ENCODE measurements around the gene BCOR.

DNA sequence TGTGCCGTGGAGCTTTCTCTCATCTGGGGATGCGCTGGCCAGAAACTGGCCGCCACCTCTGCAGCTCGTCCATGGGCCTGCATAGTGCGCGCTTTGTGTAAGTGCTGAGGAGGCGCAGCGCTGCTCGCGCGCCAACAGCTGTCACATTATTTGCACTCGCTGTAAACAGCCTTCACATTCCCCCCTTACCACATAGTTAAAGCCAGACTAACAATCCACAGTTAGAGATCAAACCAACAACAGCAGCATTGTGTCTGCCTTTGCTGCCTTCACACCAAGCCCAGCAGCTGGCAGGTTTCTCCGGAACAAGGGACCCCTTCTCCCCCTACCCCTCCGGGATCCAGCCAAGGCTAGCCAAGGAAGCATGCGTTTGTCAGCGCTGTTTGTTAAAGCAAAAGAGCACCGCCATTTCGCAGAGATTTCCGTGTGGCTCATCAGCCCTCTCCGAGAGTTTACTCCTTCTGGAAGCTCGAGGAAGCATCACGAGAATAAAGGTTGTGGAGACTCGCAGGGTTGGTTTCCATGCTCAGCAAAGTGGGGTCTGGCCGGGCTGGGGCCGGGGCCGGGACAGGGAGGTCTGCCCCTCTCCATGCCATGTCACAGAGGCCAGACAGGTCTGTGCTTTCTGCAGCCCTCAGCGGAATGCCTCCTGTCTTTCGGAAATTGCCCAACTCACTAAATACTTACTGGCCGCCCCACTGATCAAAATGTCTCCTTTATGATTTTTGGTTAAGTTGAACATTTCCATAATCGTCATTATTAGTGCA is 11.0 kb downstream of the BCOR start:
- TF ChIP-seq, protein P1, sequence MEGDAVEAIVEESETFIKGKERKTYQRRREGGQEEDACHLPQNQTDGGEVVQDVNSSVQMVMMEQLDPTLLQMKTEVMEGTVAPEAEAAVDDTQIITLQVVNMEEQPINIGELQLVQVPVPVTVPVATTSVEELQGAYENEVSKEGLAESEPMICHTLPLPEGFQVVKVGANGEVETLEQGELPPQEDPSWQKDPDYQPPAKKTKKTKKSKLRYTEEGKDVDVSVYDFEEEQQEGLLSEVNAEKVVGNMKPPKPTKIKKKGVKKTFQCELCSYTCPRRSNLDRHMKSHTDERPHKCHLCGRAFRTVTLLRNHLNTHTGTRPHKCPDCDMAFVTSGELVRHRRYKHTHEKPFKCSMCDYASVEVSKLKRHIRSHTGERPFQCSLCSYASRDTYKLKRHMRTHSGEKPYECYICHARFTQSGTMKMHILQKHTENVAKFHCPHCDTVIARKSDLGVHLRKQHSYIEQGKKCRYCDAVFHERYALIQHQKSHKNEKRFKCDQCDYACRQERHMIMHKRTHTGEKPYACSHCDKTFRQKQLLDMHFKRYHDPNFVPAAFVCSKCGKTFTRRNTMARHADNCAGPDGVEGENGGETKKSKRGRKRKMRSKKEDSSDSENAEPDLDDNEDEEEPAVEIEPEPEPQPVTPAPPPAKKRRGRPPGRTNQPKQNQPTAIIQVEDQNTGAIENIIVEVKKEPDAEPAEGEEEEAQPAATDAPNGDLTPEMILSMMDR (IDR thresholded peaks at IDR 0.05; ENCODE audit: insufficient read depth, low read length), result no peak
- TF ChIP-seq GABPA (IDR thresholded peaks at IDR 0.05; ENCODE audit: low read depth) (no peak), POLR2AphosphoS5 (IDR thresholded peaks at IDR 0.05; ENCODE audit: low read depth) (no peak)
